Kidney epithelial cell (primary cell): ENCODE data around the gene CMTR1. TPM values are rescaled to one million over a fixed set of nuclear protein-coding genes. Genes with fewer than 3 reads are reported as not detected.

ENCODE experiments used
- DNase-seq: peaks from one replicate; pipeline ENCODE4 v3.0.0-alpha.2; 2010; ENCODE audit warnings: low read depth
- H3K27me3 ChIP-seq: 2 replicates; pipeline ENCODE4 v1.6.0; 2011; ENCODE audit warnings: low read length; ENCODE audit not compliant: control insufficient read depth, insufficient read depth
- H3K36me3 ChIP-seq: 2 replicates; pipeline ENCODE4 v1.5.1; 2011; ENCODE audit warnings: low read length; ENCODE audit not compliant: control insufficient read depth, insufficient read depth
- H3K4me3 ChIP-seq: 2 replicates; pipeline ENCODE4 v1.5.1; 2011; ENCODE audit warnings: low read depth, mild to moderate bottlenecking, control low read depth, low read length
- CTCF ChIP-seq: IDR thresholded peaks from 2 replicates; pipeline ENCODE4 v1.5.1; 2011; ENCODE audit warnings: mild to moderate bottlenecking, moderate library complexity, low read length, control low read depth, inconsistent platforms; ENCODE audit not compliant: insufficient read depth, poor library complexity, severe bottlenecking
- total RNA-seq: library from RNA; depleted of rRNA; stranded (reverse); fragments of >200 nt; gene quantifications from 2 replicates; pipeline ENCODE4 v1.2.3, GENCODE V29; 2015

The CMTR1 gene
- total RNA-seq, 1 donor from 2014 or later: 22.9 TPM

- peaks cover 18% of the 10 kb centered on the region for H3K27me3 ChIP-seq
- no peak overlapping the region for H3K4me3 ChIP-seq
- H3K36me3 ChIP-seq: no peaks in the 10 kb centered on the region
- no peak for TF ChIP-seq CTCF
- DNase-seq: no peak
These were observed 80.1 kb downstream of the CMTR1 start for GRCh38 chr6:37513155-37513554.

- Histone ChIP-seq H3K36me3 (no peaks in the 10 kb centered on the region), H3K27me3 (peaks cover 18% of the 10 kb centered on the region), H3K4me3 (no peak overlapping the region)
- no peak for DNase-seq
- no peak for TF ChIP-seq CTCF
These were observed 80.6 kb downstream of the CMTR1 start for GRCh38 chr6:37513576-37513975.

GRCh38 chr6:37514321-37514771, 81.3 kb downstream of the CMTR1 start:
- no peak for TF ChIP-seq CTCF
- Histone ChIP-seq H3K4me3 (no peak overlapping the region), H3K27me3 (peaks cover 18% of the 10 kb centered on the region), H3K36me3 (no peaks in the 10 kb centered on the region)
- no peak for DNase-seq

- Histone ChIP-seq H3K27me3 (peaks cover 18% of the 10 kb centered on the region), H3K4me3 (no peak overlapping the region), H3K36me3 (no peaks in the 10 kb centered on the region)
- DNase-seq: no peak
- no peak for TF ChIP-seq CTCF
These were observed 81.8 kb downstream of the CMTR1 start for GRCh38 chr6:37514837-37515236.

- Histone ChIP-seq H3K4me3 (no peak overlapping the region), H3K27me3 (peaks cover 19% of the 10 kb centered on the region), H3K36me3 (no peaks in the 10 kb centered on the region)
- DNase-seq: no peak
- no peak for TF ChIP-seq CTCF
These were observed 82.7 kb downstream of the CMTR1 start for GRCh38 chr6:37515712-37516075.

- Histone ChIP-seq H3K36me3 (no peaks in the 10 kb centered on the region), H3K27me3 (peaks cover 16% of the 10 kb centered on the region), H3K4me3 (no peak overlapping the region)
- no peak for TF ChIP-seq CTCF
- no peak for DNase-seq
These were observed 83.3 kb downstream of the CMTR1 start for GRCh38 chr6:37516076-37516919.
